GM23338 (cell line): ENCODE data around the gene UBXN1.

Experiments used
- CREB1 ChIP-seq: fragments of 250-450 bp; sonication (Bioruptor Pico); IDR thresholded peaks from 2 replicates; pipeline ENCODE4 v1.5.0; 2020; ENCODE audit warnings: low read depth, mild to moderate bottlenecking, moderate library complexity
- CTCF ChIP-seq, 2 experiments: fragments of 200-600 bp in 1 of 2; sonication (generic) in 1 of 2; conservative IDR thresholded peaks; 2 replicates each; pipeline versions ENCODE4 v1.5.1 to v1.6.1; 2016 to 2017; ENCODE audit warnings: antibody characterized with exemption in 2 of 2, low read depth in 2 of 2, mild to moderate bottlenecking in 2 of 2, moderate library complexity in 1 of 2
- EZH2phosphoT487 ChIP-seq: fragments of 200-600 bp; sonication (generic); IDR thresholded peaks from one replicate; pipeline ENCODE4 v1.8.1; 2018; ENCODE audit warnings: antibody characterized with exemption; ENCODE audit not compliant: unreplicated experiment
- POLR2AphosphoS5 ChIP-seq: IDR thresholded peaks from 2 replicates; pipeline ENCODE4 v1.6.1; 2016; ENCODE audit warnings: antibody characterized with exemption, low read depth
- REST ChIP-seq: IDR thresholded peaks from one replicate; pipeline ENCODE4 v1.6.1; 2018; ENCODE audit warnings: antibody characterized with exemption; ENCODE audit not compliant: unreplicated experiment
- STAT1 ChIP-seq: IDR thresholded peaks from one replicate; pipeline ENCODE4 v1.6.1; 2016; ENCODE audit warnings: antibody characterized with exemption; ENCODE audit not compliant: unreplicated experiment

- TF ChIP-seq CTCF (conservative IDR thresholded peaks at IDR 0.05; ENCODE audit: low read depth in 2 of 2) (no peak), POLR2AphosphoS5 (no peak), CREB1 (CRISPR knock-in tag) (no peak), STAT1 (no peak), EZH2phosphoT487 (no peak), REST (no peak)
Observed at GRCh38 chr11:62665599-62666258, 13.1 kb downstream of the UBXN1 start.
